Aorta (tissue), 5 donors: ENCODE results near the gene C5orf22. TPM values are rescaled to one million over a fixed set of nuclear protein-coding genes. Genes with fewer than 3 reads are reported as not detected.
"Not testable (repeated sequence)": the region's sequence is repeated elsewhere in the genome, so short reads cannot be mapped to it uniquely, and the experiment has no call there.

Source experiments
- ATAC-seq: fragments of 200-7000 bp; cut with Tn5 transposase; one replicate; pipeline ENCODE4 v1.9.1; 2022; ENCODE audit warnings: moderate library complexity; ENCODE audit not compliant: low FRiP score
- DNase-seq, 2 donors: peaks; one replicate each; pipeline ENCODE4 v3.0.0-alpha.2; 2020
- H3K27ac ChIP-seq, 2 donors: one replicate each; pipeline ENCODE4 v1.5.1; 2013; ENCODE audit warnings: low read length in 2 of 2, mild to moderate bottlenecking in 2 of 2, moderate library complexity in 2 of 2, control low read depth in 1 of 2, inconsistent platforms in 1 of 2, low read depth in 1 of 2
- H3K27me3 ChIP-seq, 2 donors: one replicate each; pipeline ENCODE4 v1.6.1; 2013; ENCODE audit warnings: control low read depth in 1 of 2, low read length in 1 of 2, mild to moderate bottlenecking in 1 of 2, moderate library complexity in 1 of 2; ENCODE audit not compliant: insufficient read depth in 2 of 2, control insufficient read depth in 1 of 2
- H3K36me3 ChIP-seq, 2 donors: one replicate each; pipeline ENCODE4 v1.6.1; 2013; ENCODE audit warnings: control low read depth in 1 of 2, low read length in 1 of 2, mild to moderate bottlenecking in 1 of 2; ENCODE audit not compliant: insufficient read depth in 2 of 2, control insufficient read depth in 1 of 2
- H3K4me1 ChIP-seq, 2 donors: one replicate each; pipeline ENCODE4 v1.6.1; 2013; ENCODE audit warnings: low read length in 2 of 2, control low read depth in 1 of 2, mild to moderate bottlenecking in 1 of 2, moderate library complexity in 1 of 2; ENCODE audit not compliant: insufficient read depth in 2 of 2, control insufficient read depth in 1 of 2
- H3K4me3 ChIP-seq, 2 donors: one replicate each; pipeline ENCODE4 v1.5.1; 2013; ENCODE audit warnings: low read length in 2 of 2, control low read depth in 1 of 2, mild to moderate bottlenecking in 1 of 2
- H3K9me3 ChIP-seq: one replicate; pipeline ENCODE4 v1.6.1; 2013; ENCODE audit warnings: mild to moderate bottlenecking, low read length; ENCODE audit not compliant: control insufficient read depth
- WGBS, 2 donors: extraction: QIAGEN DNeasy Blood & Tissue Kit; methylation state at CpG; one replicate each; pipeline ENCODE4 v1.1.7; 2013; 5-methylcytosine and 5-hydroxymethylcytosine counted together
- intact Hi-C, 2 donors: fragments of 100-400 bp; cut with DNase I; formaldehyde crosslinking; loops; one replicate each; pipeline versions ENCODE4 v1.14.2 to v1.15.0; 2022
- polyA plus RNA-seq, 2 donors: library from polyadenylated mRNA; stranded (reverse); fragments of 200-250 nt; gene quantifications; one replicate each; pipeline ENCODE4 v1.2.3, GENCODE V29; 2013
- total RNA-seq, 2 donors: library from RNA; stranded (reverse); fragmentation: NEBNext Ultra II Directional; extraction: Animal tissue kit (Norgen Biotek cat#: 25700); gene quantifications; one replicate each; pipeline ENCODE4 v1.2.1, GENCODE V29; 2021
- donor health status: healthy with polysubstance abuse.
- donor health status: Bipolar disorder and iron deficiency.
- donor health status: DM: no; HTN: no; CAD: no.
- donor health status: DM: no; HTN: no; CAD: no.
- donor health status: DM: yes; HTN: yes; CAD: no.

The C5orf22 gene
- total and polyA plus RNA-seq, 4 donors, result 7.5 to 18.6 (median 11.4) TPM

DNA sequence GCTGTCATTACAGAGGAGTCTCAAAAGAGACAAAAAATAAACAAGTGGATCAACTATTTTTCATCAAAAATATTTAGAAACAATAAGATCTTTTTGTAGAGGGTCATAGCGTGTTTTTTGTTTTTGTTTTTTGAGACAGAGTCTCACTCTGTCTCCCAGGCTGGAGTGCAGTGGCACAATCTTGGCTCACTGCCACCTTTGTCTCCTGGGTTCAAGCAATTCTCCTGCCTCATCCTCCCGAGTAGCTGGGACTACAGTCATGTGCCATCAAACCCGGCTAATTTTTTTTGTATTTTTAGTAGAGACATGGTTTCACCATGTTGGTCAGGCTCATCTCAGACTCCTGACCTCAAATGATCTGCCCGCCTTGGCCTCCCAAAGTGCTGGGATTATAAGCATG lies 70.2 kb downstream of the C5orf22 start:
- intact Hi-C loops, H3K27ac ChIP-seq, H3K4me3 ChIP-seq, H3K27me3 ChIP-seq, DNase-seq, ATAC-seq, H3K9me3 ChIP-seq, H3K4me1 ChIP-seq, H3K36me3 ChIP-seq: not testable (repeated sequence)
- WGBS, 2 donors, result 80 to 82% methylated on average over 4 of the region's 4 CpGs

- intact Hi-C loops, result no loop called here
- Histone ChIP-seq H3K9me3 (peaks cover 2% of the 10 kb centered on the region), H3K27ac (no peak overlapping the region), H3K36me3 (no peaks in the 10 kb centered on the region), H3K4me3 (no peak overlapping the region), H3K4me1 (no peaks in the 10 kb centered on the region), H3K27me3 (no peaks in the 10 kb centered on the region)
- ATAC-seq, result no peak
- no peak for DNase-seq
- WGBS, 2 donors, result 50 to 63% methylated on average over 2 of the region's 2 CpGs
These were observed 72.1 kb downstream of the C5orf22 start for GRCh38 chr5:31604240-31604639.

DNA sequence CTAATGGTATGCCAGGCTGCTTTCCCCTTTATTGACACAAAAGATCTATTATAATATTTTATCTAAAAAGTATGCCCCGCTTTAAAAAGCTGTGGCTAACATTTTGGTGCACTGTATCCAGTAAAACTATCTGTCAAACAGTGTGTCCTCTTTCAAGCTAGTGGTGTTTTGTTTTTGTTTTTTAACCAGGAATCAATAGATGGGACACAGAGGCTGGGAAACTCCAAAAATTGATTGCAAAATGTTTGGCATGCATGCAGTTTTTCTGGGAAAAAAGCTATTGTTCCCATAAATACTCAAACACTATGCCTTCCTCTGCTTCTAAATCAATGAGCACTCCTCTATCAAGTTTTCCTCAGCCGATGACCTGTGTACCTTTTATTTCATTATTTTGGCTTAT lies 72.5 kb downstream of the C5orf22 start:
- Histone ChIP-seq H3K4me1 (no peaks in the 10 kb centered on the region), H3K27ac (no peak overlapping the region), H3K27me3 (no peaks in the 10 kb centered on the region), H3K9me3 (peaks cover 2% of the 10 kb centered on the region), H3K4me3 (no peak overlapping the region), H3K36me3 (no peaks in the 10 kb centered on the region)
- ATAC-seq, result no peak
- intact Hi-C loops, result no loop called here
- DNase-seq, result no peak
- 73 to 85% methylated on average over 2 of the region's 2 CpGs for WGBS, 2 donors

Other genes starting within 250 kb of the C5orf22 start
- gene DROSHA, start 208 bp upstream of the C5orf22 start, total RNA-seq, result 10 to 100 TPM; 42.9 to 68.2 TPM
- gene DROSHA, start 208 bp upstream of the C5orf22 start, polyA plus RNA-seq, result 10 to 100 TPM; 14.4 to 53.0 TPM
- gene PDZD2, start 106.8 kb downstream of the C5orf22 start, total RNA-seq, result 10 to 100 TPM in 1 of 2 donors, 1 to 10 TPM in 1; 7.8 to 18.0 TPM
- gene PDZD2, start 106.8 kb downstream of the C5orf22 start, polyA plus RNA-seq, result 1 to 10 TPM; 2.8 TPM